G401 (cell line): ENCODE measurements around the gene GRIPAP1. TPM values are rescaled to one million over a fixed set of nuclear protein-coding genes. Genes with fewer than 3 reads are reported as not detected.

Experiments
- DNase-seq: peaks from one replicate; pipeline ENCODE4 v3.0.0-alpha.2; 2015; ENCODE audit warnings: low spot score
- in situ Hi-C: cut with HindIII; loops from 2 replicates; pipeline ENCODE4 v1.10.0; 2016; ENCODE audit warnings: low sequenced_read_pairs, mixed read lengths
- total RNA-seq: library from RNA; depleted of rRNA; stranded (reverse); fragments of >200 nt; shearing (Covaris generic); gene quantifications from 2 replicates; pipeline ENCODE4 v1.2.3, GENCODE V29; 2014; rRNA removed

GRIPAP1 gene
- total RNA-seq, 1 experiment from 2014 or later = 19.1 TPM

DNA sequence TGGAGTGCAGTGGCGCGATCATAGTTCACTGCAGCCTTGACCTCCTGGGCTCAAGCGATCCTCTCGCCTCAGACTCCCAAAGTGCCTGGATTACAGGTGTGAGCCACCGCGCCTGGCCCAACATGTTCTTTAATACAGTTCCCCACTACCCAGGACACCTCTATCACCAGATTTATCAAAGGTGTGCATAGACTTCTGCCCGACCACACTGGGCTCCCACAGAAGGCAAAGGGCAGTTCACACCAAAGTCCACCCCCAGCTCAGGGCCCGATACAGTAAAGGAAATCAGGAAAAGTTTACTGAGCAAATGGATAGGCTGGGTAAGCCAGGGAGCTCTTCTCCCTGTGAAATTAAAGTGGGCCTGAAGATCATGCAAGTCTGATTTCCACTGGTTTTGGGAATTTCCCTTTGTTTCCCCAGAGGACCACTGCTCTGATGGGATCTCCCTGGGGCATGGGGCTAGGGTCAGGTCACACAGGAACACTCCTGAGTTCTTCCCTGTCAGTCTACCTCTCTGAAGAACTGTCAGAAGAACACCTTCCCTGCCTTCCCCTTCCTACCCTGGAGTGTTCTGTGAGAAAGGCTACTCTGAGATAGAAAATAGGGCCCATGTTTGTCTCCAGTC lies 65.5 kb downstream of the GRIPAP1 start:
- in situ Hi-C loops = no loop called here
- DNase-seq = no peak

DNA sequence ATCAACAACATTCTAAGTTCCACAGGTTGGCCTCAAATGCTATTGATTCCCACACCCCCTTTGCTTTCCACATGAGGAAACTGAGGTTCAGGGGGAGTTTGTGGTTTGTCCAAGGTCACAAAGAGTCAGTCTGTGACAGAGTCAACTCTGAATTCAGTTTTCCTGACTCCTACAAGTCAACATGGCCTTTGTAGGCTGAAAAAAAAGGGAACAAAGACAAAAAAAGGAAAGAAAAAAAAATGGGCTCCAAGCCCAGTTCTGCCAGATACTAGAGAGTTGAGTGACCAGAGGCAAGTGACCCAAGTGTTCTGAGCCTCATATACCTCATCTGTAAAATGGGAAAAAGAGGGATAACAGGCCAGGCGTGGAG lies 66.8 kb downstream of the GRIPAP1 start:
- DNase-seq = no peak
- in situ Hi-C loops = no loop called here

DNA sequence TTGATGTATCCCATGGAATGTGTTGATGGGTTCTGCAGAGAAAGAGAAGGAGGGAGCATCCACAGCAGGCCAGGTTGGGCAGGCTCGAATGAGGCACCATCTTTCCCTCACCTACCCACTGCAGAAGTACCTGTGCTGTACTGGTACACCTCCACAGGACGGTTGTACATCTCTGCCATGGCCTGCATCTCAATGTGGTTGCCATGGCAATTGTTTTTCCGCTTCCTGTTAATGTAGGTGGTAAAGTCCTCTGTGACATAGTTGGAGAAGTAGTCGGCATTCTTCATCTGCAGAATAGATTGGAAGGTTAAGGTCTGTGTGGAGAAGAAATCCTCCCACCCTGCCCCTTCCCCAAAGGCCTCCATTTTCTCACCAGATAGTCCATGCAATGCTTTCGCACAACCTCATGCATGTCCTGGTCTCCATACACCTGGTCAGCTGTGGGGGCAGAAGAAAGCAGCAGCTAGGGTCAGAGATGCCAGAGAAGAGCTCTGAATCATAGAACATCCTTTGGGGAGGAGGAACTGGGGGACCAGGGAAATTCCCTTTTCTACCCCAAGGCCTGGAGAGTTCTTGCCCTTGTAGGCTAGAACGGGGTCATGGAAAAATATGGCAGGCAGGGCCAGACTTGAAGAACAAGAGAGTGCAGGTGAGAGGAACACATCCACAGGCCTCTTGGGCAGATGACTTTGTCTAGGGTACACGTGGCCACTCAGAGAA lies 67.3 kb downstream of the GRIPAP1 start:
- in situ Hi-C loops = no loop called here
- DNase-seq = no peak

DNA sequence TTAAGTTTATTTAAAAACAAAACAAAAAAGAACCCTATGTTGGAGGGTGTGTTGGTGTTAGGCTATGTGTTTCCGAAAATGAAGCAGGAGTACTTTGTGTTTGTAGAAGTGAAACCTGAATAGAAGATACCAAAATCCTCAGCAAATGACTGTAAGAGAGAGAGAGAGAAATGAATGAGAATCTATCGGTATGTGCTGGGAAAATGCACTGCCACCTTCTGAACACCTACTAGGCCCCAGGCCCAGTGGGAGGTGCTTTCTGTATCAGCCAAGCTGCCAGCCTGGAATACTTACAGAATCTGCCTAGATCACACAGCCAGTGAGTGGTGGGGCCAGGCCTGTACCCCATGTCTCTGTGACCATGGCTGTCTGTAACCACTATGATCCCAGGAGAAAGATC lies 68.3 kb downstream of the GRIPAP1 start:
- no peak for DNase-seq
- in situ Hi-C loops = no loop called here

GRCh38 chrX:48927736-48928382 lies 74.2 kb downstream of the GRIPAP1 start:
- in situ Hi-C loops = no loop called here

DNA sequence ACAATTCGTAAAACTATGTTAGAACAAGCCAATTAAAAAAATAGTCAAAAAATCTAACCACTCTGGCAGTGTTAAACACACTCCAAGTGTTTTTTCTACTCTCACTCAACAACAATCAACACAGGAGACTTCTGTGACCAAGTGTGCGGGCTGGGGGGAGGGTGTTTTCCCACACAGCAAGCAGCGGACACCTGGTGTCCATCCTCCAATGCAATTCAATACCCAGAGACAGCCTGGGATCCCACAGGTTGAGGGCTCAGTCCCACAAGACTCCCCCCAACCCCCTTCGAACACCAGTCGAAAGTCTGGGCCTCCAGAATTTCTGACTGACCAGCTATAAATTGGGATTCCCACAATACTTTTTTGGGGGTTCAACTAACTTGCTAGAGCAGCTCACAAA lies 74.9 kb downstream of the GRIPAP1 start:
- no peak for DNase-seq
- in situ Hi-C loops = no loop called here

More at GRCh38 chrX:48927736-48928382, 74.2 kb downstream of the GRIPAP1 start:
- no peak for DNase-seq

DNA sequence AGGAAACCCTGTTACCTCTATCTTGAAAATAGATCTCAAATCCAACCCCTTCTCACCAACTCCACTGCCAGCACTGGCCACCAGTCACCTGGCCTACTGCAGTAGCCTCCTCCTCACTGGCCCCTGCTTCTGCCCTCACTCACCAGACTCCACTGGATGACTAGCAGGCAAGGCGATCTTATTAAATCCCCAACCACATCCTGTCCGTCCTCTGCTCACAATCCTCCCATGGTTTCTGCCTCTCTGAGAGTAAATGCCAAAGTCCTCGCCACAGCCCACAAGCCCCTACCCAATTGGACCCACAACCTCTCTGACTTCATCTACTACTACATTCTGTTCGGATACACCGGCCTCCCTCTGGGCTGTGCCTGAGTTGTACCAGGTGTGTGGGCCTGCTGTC lies 77.8 kb downstream of the GRIPAP1 start:
- DNase-seq = no peak
- in situ Hi-C loops = no loop called here

DNA sequence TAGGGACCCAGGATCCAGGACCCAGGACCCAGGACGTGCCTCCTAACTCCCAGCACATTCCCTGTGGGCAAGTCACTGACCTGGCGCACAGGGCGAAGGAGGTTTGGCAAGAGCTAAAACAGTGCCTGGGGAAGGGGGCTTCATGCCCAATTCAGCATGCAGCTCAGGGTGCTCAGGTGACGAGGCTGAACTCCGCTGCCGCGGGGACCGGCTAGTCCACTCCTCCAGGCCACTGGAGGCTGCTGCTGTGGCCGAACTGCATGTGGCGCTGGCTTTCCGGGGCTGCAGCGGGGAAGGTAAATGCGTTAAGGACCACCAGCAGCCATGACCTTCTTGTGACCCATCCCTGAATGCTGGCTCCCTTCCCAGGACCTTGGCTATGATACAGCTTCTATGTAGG lies 78.3 kb downstream of the GRIPAP1 start:
- in situ Hi-C loops = no loop called here
- no peak for DNase-seq

Other genes with a start within 250 kb of the GRIPAP1 start
- gene GLOD5, start 240.5 kb downstream of the GRIPAP1 start, total RNA-seq = not detected in 2 replicates
- not detected in 2 replicates for gene GATA1, start 215.7 kb downstream of the GRIPAP1 start, total RNA-seq
- gene HDAC6, start 200.2 kb downstream of the GRIPAP1 start, total RNA-seq = 67.8 and 118 TPM in 2 replicates
- gene ERAS, start 175.8 kb downstream of the GRIPAP1 start, total RNA-seq = 9.6 TPM in 1 of 2 replicates, not detected in the other
- 3.5 TPM in 1 of 2 replicates, not detected in the other for gene PCSK1N, start 166.7 kb downstream of the GRIPAP1 start, total RNA-seq
- 115 and 138 TPM in 2 replicates for gene TIMM17B, start 104.5 kb downstream of the GRIPAP1 start, total RNA-seq
- 96.1 and 119 TPM in 2 replicates for gene PQBP1, start 104.3 kb downstream of the GRIPAP1 start, total RNA-seq
- 10.1 and 15.7 TPM in 2 replicates for gene SLC35A2, start 90.6 kb downstream of the GRIPAP1 start, total RNA-seq
- gene PIM2, start 83.2 kb downstream of the GRIPAP1 start, total RNA-seq = 14.6 and 20.6 TPM in 2 replicates
- gene OTUD5, start 44.7 kb downstream of the GRIPAP1 start, total RNA-seq = 70.5 and 75.2 TPM in 2 replicates
- gene KCND1, start 30.4 kb downstream of the GRIPAP1 start, total RNA-seq = 0.37 and 0.44 TPM in 2 replicates
- gene TFE3, start 41.1 kb upstream of the GRIPAP1 start, total RNA-seq = 27.3 and 50.0 TPM in 2 replicates
- 0.12 and 0.98 TPM in 2 replicates for gene CCDC120, start 56.7 kb upstream of the GRIPAP1 start, total RNA-seq
- 4.6 and 10.8 TPM in 2 replicates for gene PRAF2, start 71.7 kb upstream of the GRIPAP1 start, total RNA-seq
- 18.6 and 36.0 TPM in 2 replicates for gene WDR45, start 77.6 kb upstream of the GRIPAP1 start, total RNA-seq
- gene GPKOW, start 121.5 kb upstream of the GRIPAP1 start, total RNA-seq = 27.2 and 28.2 TPM in 2 replicates
- 2.7 and 14.2 TPM in 2 replicates for gene MAGIX, start 160.5 kb upstream of the GRIPAP1 start, total RNA-seq
- 26.8 and 32.4 TPM in 2 replicates for gene PLP2, start 169.6 kb upstream of the GRIPAP1 start, total RNA-seq
- 15.4 and 18.4 TPM in 2 replicates for gene PRICKLE3, start 184.1 kb upstream of the GRIPAP1 start, total RNA-seq
- 8.7 and 13.8 TPM in 2 replicates for gene SYP, start 197.9 kb upstream of the GRIPAP1 start, total RNA-seq
- not detected in 2 replicates for gene CACNA1F, start 231.1 kb upstream of the GRIPAP1 start, total RNA-seq
- gene CCDC22, start 233.2 kb upstream of the GRIPAP1 start, total RNA-seq = 24.2 and 32.0 TPM in 2 replicates